AG04450 (cell line): ENCODE results near the gene EVC2. TPM values are rescaled to one million over a fixed set of nuclear protein-coding genes. Genes with fewer than 3 reads are reported as not detected.
A peak's percentile ranks its signal among the peaks of the same experiment; 100 is the strongest.

ENCODE experiments used
- CTCF ChIA-PET: fragments of 300-600, 350-600 bp; formaldehyde crosslinking; extraction: SDS; loops from one replicate; lab custom pipeline; 2022; ENCODE audit warnings: antibody characterized with exemption, inconsistent platforms; lab: Charles Lee
- POLR2A ChIA-PET: fragments of 350-600 bp; formaldehyde crosslinking; extraction: SDS; loops from one replicate; lab custom pipeline; 2021; ENCODE audit warnings: antibody characterized with exemption, inconsistent platforms; lab: Yijun Ruan, JAX
- DNase-seq: peaks from one replicate; pipeline ENCODE4 v3.0.0-alpha.2; 2011; ENCODE audit warnings: low read depth, low spot score
- H3K27ac ChIP-seq: one replicate; pipeline ENCODE4 v1.5.1; 2012; ENCODE audit warnings: low read depth, low read length, control low read depth
- H3K27me3 ChIP-seq: one replicate; pipeline ENCODE4 v1.6.0; 2012; ENCODE audit warnings: low read length; ENCODE audit not compliant: control insufficient read depth, insufficient read depth
- H3K4me3 ChIP-seq: 2 replicates; pipeline ENCODE4 v1.5.1; 2011; ENCODE audit warnings: mild to moderate bottlenecking, low read depth, low read length, control low read depth
- H3K9me3 ChIP-seq: 2 replicates; pipeline ENCODE4 v1.5.1; 2012; ENCODE audit warnings: low read length; ENCODE audit not compliant: control insufficient read depth, insufficient read depth
- polyA plus RNA-seq: library from polyadenylated mRNA; depleted of rRNA; stranded (reverse); fragments of >200 nt; gene quantifications from 2 replicates; pipeline ENCODE4 v1.2.3, GENCODE V29; 2011
- TF ChIP-seq, protein P1 (sequence below): IDR thresholded peaks from 2 replicates; pipeline ENCODE4 v1.5.1; 2011; ENCODE audit warnings: low read depth, low read length, control low read depth, inconsistent platforms

The EVC2 gene
- polyA plus RNA-seq, 1 experiment: 2.1 TPM

DNA sequence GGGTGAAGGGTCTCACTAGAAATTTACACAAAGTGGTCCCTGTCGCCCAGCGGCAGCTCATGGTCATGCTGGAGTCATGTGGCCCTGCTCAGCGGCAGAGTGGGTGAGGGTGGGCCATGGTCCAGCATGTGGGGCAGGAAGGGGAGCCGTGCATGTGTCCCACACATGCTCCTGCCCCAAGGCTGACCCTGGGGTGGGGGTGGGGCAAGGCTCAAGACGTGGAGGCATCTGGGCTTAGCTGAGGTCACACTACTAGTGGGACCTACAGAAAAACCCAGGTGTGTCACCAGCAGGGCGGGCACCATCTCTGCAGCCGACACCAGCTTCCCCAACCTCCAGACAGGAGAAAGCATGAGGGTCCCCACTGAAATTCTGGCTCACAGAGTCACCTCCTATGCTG lies 45.0 kb upstream of the EVC2 start:
- CTCF ChIA-PET: no interaction called here
- Histone ChIP-seq H3K27me3 (no peaks in the 10 kb centered on the region), H3K9me3 (peaks cover 5% of the 10 kb centered on the region; the same call in 1 of the 2 replicates), H3K27ac (peak overlapping the region; percentile 87), H3K4me3 (no peak overlapping the region)
- POLR2A ChIA-PET: no interaction called here
- DNase-seq: no peak
- TF ChIP-seq, protein P1, sequence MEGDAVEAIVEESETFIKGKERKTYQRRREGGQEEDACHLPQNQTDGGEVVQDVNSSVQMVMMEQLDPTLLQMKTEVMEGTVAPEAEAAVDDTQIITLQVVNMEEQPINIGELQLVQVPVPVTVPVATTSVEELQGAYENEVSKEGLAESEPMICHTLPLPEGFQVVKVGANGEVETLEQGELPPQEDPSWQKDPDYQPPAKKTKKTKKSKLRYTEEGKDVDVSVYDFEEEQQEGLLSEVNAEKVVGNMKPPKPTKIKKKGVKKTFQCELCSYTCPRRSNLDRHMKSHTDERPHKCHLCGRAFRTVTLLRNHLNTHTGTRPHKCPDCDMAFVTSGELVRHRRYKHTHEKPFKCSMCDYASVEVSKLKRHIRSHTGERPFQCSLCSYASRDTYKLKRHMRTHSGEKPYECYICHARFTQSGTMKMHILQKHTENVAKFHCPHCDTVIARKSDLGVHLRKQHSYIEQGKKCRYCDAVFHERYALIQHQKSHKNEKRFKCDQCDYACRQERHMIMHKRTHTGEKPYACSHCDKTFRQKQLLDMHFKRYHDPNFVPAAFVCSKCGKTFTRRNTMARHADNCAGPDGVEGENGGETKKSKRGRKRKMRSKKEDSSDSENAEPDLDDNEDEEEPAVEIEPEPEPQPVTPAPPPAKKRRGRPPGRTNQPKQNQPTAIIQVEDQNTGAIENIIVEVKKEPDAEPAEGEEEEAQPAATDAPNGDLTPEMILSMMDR: no peak

DNA sequence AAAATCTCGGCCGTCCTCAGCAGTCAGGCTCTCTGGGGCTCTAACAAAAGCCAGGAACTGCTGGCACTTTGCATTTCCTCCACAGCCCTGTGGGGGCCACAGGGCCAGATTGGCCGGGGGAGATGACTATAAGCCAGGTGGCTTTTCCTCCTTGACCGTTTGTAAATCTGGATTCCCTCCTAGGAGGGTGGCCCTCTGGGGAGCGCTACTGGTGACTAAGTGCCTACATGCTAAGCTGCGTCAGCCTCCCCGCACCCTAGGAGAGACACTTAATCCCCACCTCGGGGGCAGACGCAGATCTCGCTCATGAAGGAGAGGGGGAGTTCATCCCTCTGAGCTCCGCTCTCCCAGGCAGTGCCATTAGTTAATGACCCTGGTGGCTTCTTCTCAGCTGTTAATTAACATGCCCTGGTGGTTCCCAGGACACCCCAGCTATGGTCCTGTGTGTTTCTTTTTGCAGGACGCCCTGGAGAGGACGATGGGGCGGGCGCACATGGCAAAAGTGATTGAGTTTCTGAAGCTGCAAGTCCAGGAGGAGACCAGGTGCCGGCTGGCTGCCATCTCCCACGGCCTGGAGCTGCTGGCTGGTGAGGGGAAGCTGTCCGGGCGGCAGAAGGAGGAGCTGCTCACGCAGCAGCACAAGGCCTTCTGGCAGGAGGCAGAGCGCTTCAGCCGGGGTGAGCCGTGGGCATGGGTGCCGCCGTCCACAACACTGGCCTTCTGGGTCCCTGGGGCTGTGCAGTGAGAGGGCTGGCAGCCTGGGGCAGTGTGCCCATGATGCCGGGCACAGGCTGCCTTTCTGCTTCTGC lies 44.2 kb upstream of the EVC2 start:
- POLR2A ChIA-PET: interaction anchor here (0.8 kb wide), 1 partner anchor 44 kb away, joined by 3 read pairs; the partner anchor contains the start of gene EVC2
- no peaks in the 10 kb centered on the region for H3K27me3 ChIP-seq
- peak overlapping the region; percentile 87 for H3K27ac ChIP-seq
- TF ChIP-seq, protein P1: no peak
- H3K9me3 ChIP-seq: peaks cover 5% of the 10 kb centered on the region; the same call in 1 of the 2 replicates
- no peak overlapping the region for H3K4me3 ChIP-seq
- DNase-seq: no peak
- CTCF ChIA-PET: no interaction called here

DNA sequence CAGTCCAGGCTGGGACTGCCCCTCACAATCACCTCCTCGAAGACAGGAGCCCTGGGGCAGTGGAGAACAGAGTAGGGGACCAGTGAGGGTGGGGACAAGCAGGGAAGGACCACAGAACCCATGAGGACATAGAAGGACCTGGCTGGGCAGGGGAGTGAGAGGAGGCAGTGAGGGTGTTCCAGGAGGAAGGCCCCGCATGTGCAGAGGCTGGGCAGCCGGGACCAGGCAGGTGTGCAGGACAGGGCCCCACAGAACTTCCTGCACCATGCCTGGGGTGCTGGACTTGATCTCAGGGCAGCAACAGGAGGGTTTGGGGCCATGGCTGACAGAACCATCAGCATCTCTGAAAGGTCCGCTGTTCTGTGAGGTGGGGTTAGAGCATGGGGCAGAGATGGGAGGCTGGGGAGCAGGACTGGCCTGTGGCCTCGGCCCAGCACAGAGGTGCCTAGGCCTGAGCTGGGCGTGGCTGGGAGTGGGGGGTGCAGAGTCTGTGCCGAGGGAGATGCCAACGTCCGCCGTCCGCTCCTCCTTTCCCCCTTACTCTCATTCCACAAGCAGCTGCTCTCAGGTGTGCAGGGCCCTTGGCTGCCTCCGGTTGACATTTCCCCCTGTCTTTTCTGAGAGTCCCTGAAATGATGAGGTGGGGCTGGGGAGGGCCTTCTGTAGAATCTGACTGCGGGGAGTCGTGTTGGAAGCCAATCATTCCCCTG lies 43.5 kb upstream of the EVC2 start:
- TF ChIP-seq, protein P1: no peak
- no peak for DNase-seq
- CTCF ChIA-PET: interaction anchor here (0.6 kb wide), 1 partner anchor 853 kb away, joined by 3 read pairs; no protein-coding TSS in a partner anchor
- Histone ChIP-seq H3K9me3 (peaks cover 1% of the 10 kb centered on the region; the same call in 1 of the 2 replicates), H3K27me3 (no peaks in the 10 kb centered on the region), H3K27ac (peak overlapping the region; percentile 87), H3K4me3 (no peak overlapping the region)
- POLR2A ChIA-PET: interaction anchor here (1.1 kb wide), 1 partner anchor 43 kb away, joined by 5 read pairs; the partner anchor contains the start of gene EVC2

DNA sequence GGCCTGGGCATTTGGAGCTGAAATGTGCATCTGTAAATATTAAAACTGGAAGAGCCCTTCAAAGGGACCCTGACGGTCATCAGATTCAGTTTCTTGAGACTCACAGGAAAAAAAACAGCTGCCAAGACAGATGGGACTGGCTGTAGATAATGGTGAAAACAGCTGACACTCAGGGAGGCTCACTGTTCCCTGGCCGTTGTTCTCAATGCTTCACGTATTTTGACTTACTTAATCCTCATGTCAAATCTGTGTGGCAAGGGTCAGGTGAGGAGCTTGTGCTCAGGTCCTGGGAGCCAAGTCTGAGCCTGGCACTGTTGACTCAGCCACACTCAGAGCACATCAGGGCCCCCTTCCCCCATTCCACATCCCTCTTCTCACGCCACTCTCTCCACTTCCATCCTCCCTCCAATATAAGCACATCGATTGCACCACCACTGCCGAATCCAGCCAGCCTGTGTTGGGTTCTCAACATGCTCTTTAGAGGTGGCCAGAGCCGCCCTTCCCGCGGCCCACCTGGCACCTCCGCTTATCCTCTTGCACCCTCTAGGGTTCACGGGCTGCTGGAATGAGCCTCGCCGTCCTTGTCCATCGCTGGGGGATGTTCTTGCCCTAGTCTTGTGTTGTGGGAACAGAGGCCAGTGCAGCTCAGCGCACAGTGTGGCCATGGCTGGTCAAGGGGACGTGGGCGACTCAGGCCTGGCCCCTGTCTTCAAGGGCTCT lies 42.7 kb upstream of the EVC2 start:
- Histone ChIP-seq H3K27me3 (no peaks in the 10 kb centered on the region), H3K4me3 (no peak overlapping the region), H3K27ac (peak overlapping the region; percentile 87), H3K9me3 (no peaks in the 10 kb centered on the region; the same call in 1 of the 2 replicates)
- TF ChIP-seq, protein P1: no peak
- POLR2A ChIA-PET: interaction anchor here (1.1 to 1.2 kb wide), 3 partner anchors 15 to 43 kb away, joined by 3 to 5 read pairs (median 3); partner anchors contain the start of gene EVC2
- DNase-seq: peak; percentile 61
- CTCF ChIA-PET: interaction anchor here (0.6 kb wide), 1 partner anchor 853 kb away, joined by 3 read pairs; no protein-coding TSS in a partner anchor
